Endodermal cell (in vitro differentiated cells): ENCODE data around the gene RHCE. TPM values are rescaled to one million over a fixed set of nuclear protein-coding genes. Genes with fewer than 3 reads are reported as not detected.

Source experiments
- DNase-seq: peaks from one replicate; pipeline ENCODE4 v3.0.0-alpha.2; 2017
- H3K27ac ChIP-seq: 2 replicates; pipeline ENCODE4 v1.5.1; 2013; ENCODE audit warnings: mild to moderate bottlenecking, low read depth, low read length, moderate library complexity
- H3K27me3 ChIP-seq: 2 replicates; pipeline ENCODE4 v1.6.1; 2013; ENCODE audit warnings: mild to moderate bottlenecking, low read length, moderate library complexity; ENCODE audit not compliant: insufficient read depth, control insufficient read depth, poor library complexity, severe bottlenecking
- H3K36me3 ChIP-seq: 2 replicates; pipeline ENCODE4 v1.7.0; 2013; ENCODE audit warnings: mild to moderate bottlenecking, low read length, moderate library complexity; ENCODE audit not compliant: control insufficient read depth, insufficient read depth
- H3K4me1 ChIP-seq: one replicate; pipeline ENCODE4 v1.7.0; 2013; ENCODE audit warnings: low read length; ENCODE audit not compliant: control insufficient read depth, insufficient read depth
- H3K4me3 ChIP-seq: 2 replicates; pipeline ENCODE4 v1.5.1; 2013; ENCODE audit warnings: mild to moderate bottlenecking, low read length, moderate library complexity
- H3K9ac ChIP-seq: 2 replicates; pipeline ENCODE4 v1.6.1; 2013; ENCODE audit warnings: mild to moderate bottlenecking, low read length, moderate library complexity; ENCODE audit not compliant: poor library complexity, severe bottlenecking; ENCODE audit errors: extremely low read depth
- H3K9me3 ChIP-seq: 2 replicates; pipeline ENCODE4 v1.6.1; 2013; ENCODE audit warnings: mild to moderate bottlenecking, low read length, moderate library complexity; ENCODE audit not compliant: control insufficient read depth
- H3K27ac Mint-ChIP-seq: 2 replicates; pipeline ENCODE4 v1.8.0; 2020; ENCODE audit warnings: mixed read lengths
- H3K27me3 Mint-ChIP-seq: 2 replicates; pipeline ENCODE4 v1.8.0; 2021; ENCODE audit warnings: mild to moderate bottlenecking, mixed read lengths; ENCODE audit not compliant: insufficient read depth
- H3K36me3 Mint-ChIP-seq: 2 replicates; pipeline ENCODE4 v1.8.0; 2020; ENCODE audit warnings: low read depth, mixed read lengths
- H3K4me1 Mint-ChIP-seq: 2 replicates; pipeline ENCODE4 v1.8.0; 2020; ENCODE audit warnings: mixed read lengths
- H3K4me3 Mint-ChIP-seq: 2 replicates; pipeline ENCODE4 v1.8.0; 2020; ENCODE audit warnings: mild to moderate bottlenecking, moderate library complexity, mixed read lengths
- H3K9me3 Mint-ChIP-seq: 2 replicates; pipeline ENCODE4 v1.8.0; 2020; ENCODE audit warnings: mild to moderate bottlenecking, mixed read lengths
- WGBS, 2 experiments: methylation state at CpG; one replicate each; pipeline versions ENCODE4 v1.1.5 to v1.1.7; 2013; ENCODE audit warnings: missing lambda C conversion rate in 2 of 2, mixed read lengths in 1 of 2; ENCODE audit not compliant: insufficient coverage in 1 of 2, insufficient read length in 1 of 2; 5-methylcytosine and 5-hydroxymethylcytosine counted together
- total RNA-seq, 2 donors: library from RNA; stranded (reverse); fragmentation: NEBNext Ultra II Directional in 1 of 2; extraction: Animal tissue kit (Norgen Biotek cat#: 25700) in 1 of 2; gene quantifications; 2 replicates in 1 of 2; 3 replicates in 1 of 2; pipeline ENCODE4 v1.2.1, GENCODE V29; 2021
- TF ChIP-seq, protein P1 (sequence below): fragments of 200-600 bp; sonication (generic); conservative IDR thresholded peaks from 2 replicates; pipeline ENCODE4 v1.5.0; 2021; ENCODE audit warnings: antibody characterized with exemption, mild to moderate bottlenecking

RHCE gene
- total RNA-seq, 2 donors from 2014 or later, result 0.33 to 0.40 TPM

DNA sequence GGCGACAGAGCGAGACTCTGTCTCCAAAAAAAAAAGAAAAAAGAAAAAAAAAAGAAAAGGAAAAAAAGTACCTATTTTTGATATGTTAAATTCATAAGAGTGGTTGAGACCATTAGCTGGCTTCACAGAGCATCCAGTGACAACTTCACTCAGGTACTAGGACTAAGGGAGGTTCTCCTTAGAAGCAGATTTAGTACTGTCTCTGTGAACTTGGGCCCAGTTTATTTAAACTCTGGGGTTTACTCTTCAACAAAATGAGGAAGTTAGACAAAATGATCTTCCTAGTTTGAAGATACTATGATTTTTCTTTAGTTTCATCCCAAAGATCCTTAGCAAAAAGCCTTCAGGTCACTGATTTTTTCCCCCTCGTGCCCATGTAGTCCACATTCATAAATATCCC lies 31.3 kb upstream of the RHCE start:
- H3K27ac ChIP-seq, result no peak overlapping the region
- Mint-ChIP-seq H3K36me3 (peaks cover 36% of the 10 kb centered on the region), H3K27me3 (no peaks in the 10 kb centered on the region), H3K4me1 (no peaks in the 10 kb centered on the region), H3K27ac (no peak overlapping the region), H3K9me3 (no peaks in the 10 kb centered on the region), H3K4me3 (no peak overlapping the region)
- no peak for DNase-seq
- H3K27me3 ChIP-seq, result no peaks in the 10 kb centered on the region
- H3K36me3 ChIP-seq, result peaks cover 42% of the 10 kb centered on the region
- H3K4me1 ChIP-seq, result no peaks in the 10 kb centered on the region
- no peaks in the 10 kb centered on the region for H3K9me3 ChIP-seq
- TF ChIP-seq, protein P1, sequence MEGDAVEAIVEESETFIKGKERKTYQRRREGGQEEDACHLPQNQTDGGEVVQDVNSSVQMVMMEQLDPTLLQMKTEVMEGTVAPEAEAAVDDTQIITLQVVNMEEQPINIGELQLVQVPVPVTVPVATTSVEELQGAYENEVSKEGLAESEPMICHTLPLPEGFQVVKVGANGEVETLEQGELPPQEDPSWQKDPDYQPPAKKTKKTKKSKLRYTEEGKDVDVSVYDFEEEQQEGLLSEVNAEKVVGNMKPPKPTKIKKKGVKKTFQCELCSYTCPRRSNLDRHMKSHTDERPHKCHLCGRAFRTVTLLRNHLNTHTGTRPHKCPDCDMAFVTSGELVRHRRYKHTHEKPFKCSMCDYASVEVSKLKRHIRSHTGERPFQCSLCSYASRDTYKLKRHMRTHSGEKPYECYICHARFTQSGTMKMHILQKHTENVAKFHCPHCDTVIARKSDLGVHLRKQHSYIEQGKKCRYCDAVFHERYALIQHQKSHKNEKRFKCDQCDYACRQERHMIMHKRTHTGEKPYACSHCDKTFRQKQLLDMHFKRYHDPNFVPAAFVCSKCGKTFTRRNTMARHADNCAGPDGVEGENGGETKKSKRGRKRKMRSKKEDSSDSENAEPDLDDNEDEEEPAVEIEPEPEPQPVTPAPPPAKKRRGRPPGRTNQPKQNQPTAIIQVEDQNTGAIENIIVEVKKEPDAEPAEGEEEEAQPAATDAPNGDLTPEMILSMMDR, result no peak
- H3K4me3 ChIP-seq, result no peak overlapping the region
- H3K9ac ChIP-seq, result no peak overlapping the region
- WGBS, 2 experiments, result 88 to 100% methylated on average over 1 to 3 of the region's 3 CpGs

- TF ChIP-seq, protein P1, result no peak
Observed at GRCh38 chr1:25450891-25451290, 30.3 kb upstream of the RHCE start.

GRCh38 chr1:25447547-25447946 lies 26.9 kb upstream of the RHCE start:
- TF ChIP-seq, protein P1, result no peak
- no peaks in the 10 kb centered on the region for H3K9me3 ChIP-seq
- H3K27ac ChIP-seq, result no peak overlapping the region
- H3K27me3 Mint-ChIP-seq, result no peaks in the 10 kb centered on the region
- H3K4me3 Mint-ChIP-seq, result no peak overlapping the region
- H3K36me3 ChIP-seq, result peaks cover 25% of the 10 kb centered on the region
- DNase-seq, result no peak
- no peaks in the 10 kb centered on the region for H3K4me1 Mint-ChIP-seq
- H3K4me1 ChIP-seq, result no peaks in the 10 kb centered on the region
- no peak overlapping the region for H3K4me3 ChIP-seq
- no peaks in the 10 kb centered on the region for H3K27me3 ChIP-seq
- no peak overlapping the region for H3K9ac ChIP-seq
- peaks cover 14% of the 10 kb centered on the region for H3K36me3 Mint-ChIP-seq
- H3K27ac Mint-ChIP-seq, result no peak overlapping the region
- H3K9me3 Mint-ChIP-seq, result no peaks in the 10 kb centered on the region

More at GRCh38 chr1:25450891-25451290, 30.3 kb upstream of the RHCE start:
- no peak overlapping the region for H3K4me3 Mint-ChIP-seq
- peaks cover 28% of the 10 kb centered on the region for H3K36me3 Mint-ChIP-seq
- Histone ChIP-seq H3K36me3 (peaks cover 39% of the 10 kb centered on the region), H3K9ac (no peak overlapping the region), H3K9me3 (no peaks in the 10 kb centered on the region), H3K4me1 (no peaks in the 10 kb centered on the region), H3K27me3 (no peaks in the 10 kb centered on the region), H3K4me3 (no peak overlapping the region), H3K27ac (no peak overlapping the region)
- no peaks in the 10 kb centered on the region for H3K4me1 Mint-ChIP-seq
- 88% methylated on average over 1 of the region's 2 CpGs; no CpG with 5 or more reads in 1 of the 2 experiments for WGBS, 2 experiments
- H3K27ac Mint-ChIP-seq, result no peak overlapping the region
- no peak for DNase-seq
- no peaks in the 10 kb centered on the region for H3K9me3 Mint-ChIP-seq
- H3K27me3 Mint-ChIP-seq, result no peaks in the 10 kb centered on the region
